Measurements from ENCODE around the gene TCERG1L. TPM values are rescaled to one million over a fixed set of nuclear protein-coding genes. Genes with fewer than 3 reads are reported as not detected.

The TCERG1L gene
- total RNA-seq, 1 experiment from 2014 or later = 1.5 TPM

DNA sequence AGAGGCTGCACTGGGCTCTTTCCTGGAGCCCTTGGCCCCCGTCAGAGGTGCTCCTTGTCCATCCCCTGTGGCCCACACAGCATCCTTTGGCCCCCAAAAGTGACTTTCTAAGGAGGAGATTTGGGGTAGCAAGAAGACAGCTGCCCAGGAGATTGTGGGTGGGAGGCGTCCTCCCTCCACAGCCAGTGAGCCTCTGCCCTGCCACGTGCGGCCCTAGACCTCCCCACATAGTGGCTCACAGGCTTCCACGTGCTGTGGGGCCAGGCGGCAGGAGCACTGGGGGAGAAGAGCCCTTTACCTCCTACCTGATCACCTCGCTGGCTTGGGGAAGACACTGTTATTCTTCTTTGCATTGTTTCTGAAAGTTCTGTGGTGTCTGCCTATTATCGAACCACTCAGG is 178.8 kb downstream of the TCERG1L start (continued):
- TF ChIP-seq, protein P1, sequence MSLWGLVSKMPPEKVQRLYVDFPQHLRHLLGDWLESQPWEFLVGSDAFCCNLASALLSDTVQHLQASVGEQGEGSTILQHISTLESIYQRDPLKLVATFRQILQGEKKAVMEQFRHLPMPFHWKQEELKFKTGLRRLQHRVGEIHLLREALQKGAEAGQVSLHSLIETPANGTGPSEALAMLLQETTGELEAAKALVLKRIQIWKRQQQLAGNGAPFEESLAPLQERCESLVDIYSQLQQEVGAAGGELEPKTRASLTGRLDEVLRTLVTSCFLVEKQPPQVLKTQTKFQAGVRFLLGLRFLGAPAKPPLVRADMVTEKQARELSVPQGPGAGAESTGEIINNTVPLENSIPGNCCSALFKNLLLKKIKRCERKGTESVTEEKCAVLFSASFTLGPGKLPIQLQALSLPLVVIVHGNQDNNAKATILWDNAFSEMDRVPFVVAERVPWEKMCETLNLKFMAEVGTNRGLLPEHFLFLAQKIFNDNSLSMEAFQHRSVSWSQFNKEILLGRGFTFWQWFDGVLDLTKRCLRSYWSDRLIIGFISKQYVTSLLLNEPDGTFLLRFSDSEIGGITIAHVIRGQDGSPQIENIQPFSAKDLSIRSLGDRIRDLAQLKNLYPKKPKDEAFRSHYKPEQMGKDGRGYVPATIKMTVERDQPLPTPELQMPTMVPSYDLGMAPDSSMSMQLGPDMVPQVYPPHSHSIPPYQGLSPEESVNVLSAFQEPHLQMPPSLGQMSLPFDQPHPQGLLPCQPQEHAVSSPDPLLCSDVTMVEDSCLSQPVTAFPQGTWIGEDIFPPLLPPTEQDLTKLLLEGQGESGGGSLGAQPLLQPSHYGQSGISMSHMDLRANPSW (CRISPR knock-in tag; conservative IDR thresholded peaks at IDR 0.05; ENCODE audit: low read depth) = no peak
- no peak for TF ChIP-seq OVOL2 (CRISPR knock-in tag; IDR thresholded peaks at IDR 0.05; ENCODE audit: borderline replicate concordance)

DNA sequence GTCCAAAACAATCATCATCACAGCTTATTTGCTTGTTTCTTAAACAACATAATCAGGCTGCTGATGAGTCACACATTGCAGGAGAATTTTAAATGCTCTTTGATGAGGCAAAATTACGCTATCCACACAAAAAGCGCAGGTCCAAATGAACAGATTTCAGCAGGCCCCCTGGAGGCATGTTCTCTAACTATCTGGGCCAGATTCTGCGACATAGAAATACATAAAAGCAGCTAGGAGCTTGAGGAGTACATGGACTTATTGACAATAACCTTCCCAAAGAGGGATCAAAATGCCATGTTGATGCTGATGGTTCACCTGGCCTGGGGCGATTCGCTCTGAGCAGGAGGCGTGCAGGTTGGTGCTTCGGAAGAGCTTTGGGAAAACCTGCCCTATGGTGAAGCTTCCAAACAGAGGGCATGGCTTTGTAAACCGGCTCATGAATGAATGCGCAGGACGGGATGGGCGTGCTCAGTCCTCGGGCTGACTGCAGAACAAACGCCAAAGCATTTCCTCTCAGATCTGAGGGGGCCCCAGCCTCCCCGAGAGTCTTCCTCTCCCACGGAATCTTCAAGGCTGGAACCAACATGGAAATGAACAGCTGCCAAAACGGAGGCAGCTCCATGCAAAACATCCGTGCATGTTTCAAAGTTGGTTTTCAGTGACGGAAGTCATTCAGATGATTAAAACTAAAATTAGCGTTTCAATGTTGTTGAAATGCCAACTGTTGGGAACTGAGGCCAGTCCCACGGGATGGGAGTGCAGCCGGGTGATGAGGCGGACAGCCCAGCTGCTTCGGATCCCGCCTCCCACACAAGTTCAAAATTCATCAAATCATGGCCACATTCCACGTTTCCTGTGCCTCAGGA is 179.6 kb downstream of the TCERG1L start:
- H3K27me3 Mint-ChIP-seq (ENCODE audit: low read depth) = peaks cover 7% of the 10 kb centered on the region

DNA sequence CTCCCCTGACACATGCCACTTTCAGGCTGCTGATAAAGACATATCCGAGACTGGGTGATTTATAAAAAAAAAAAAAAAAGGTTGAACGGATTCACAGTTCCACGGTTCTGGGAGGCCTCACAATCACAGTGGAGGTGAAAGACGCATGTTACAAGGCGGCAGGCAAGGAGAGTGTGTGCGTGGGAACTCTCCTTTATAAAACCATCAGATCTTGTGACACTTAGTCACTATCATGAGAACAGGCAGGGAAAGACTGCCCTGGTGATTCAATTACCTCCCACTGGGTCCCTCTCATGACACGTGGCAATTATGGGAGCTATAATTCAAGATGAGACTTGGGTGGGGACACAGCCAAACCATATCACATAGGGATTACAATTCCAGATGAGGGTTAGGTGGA is 181.5 kb downstream of the TCERG1L start:
- DNase-seq (ENCODE audit: low spot score) (no peak), ATAC-seq (no peak)
- ChIA-PET CTCF (no interaction called here), POLR2A (no interaction called here)
- Mint-ChIP-seq H3K27ac (no peak overlapping the region), H3K27me3 (ENCODE audit: low read depth) (peaks cover 7% of the 10 kb centered on the region), H3K36me3 (peaks cover 79% of the 10 kb centered on the region), H3K4me1 (peaks cover 8% of the 10 kb centered on the region), H3K4me3 (no peak overlapping the region), H3K9me3 (peaks cover 79% of the 10 kb centered on the region)
- TF ChIP-seq, protein P2, sequence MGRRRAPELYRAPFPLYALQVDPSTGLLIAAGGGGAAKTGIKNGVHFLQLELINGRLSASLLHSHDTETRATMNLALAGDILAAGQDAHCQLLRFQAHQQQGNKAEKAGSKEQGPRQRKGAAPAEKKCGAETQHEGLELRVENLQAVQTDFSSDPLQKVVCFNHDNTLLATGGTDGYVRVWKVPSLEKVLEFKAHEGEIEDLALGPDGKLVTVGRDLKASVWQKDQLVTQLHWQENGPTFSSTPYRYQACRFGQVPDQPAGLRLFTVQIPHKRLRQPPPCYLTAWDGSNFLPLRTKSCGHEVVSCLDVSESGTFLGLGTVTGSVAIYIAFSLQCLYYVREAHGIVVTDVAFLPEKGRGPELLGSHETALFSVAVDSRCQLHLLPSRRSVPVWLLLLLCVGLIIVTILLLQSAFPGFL (CRISPR knock-in tag; IDR thresholded peaks at IDR 0.05; ENCODE audit: borderline replicate concordance) = no peak
- TF ChIP-seq GTF2I (CRISPR knock-in tag; conservative IDR thresholded peaks at IDR 0.05) (no peak), SOX15 (CRISPR knock-in tag; IDR thresholded peaks at IDR 0.05) (no peak), ZNF423 (CRISPR knock-in tag; IDR thresholded peaks at IDR 0.05) (no peak)
- TF ChIP-seq, protein P3, sequence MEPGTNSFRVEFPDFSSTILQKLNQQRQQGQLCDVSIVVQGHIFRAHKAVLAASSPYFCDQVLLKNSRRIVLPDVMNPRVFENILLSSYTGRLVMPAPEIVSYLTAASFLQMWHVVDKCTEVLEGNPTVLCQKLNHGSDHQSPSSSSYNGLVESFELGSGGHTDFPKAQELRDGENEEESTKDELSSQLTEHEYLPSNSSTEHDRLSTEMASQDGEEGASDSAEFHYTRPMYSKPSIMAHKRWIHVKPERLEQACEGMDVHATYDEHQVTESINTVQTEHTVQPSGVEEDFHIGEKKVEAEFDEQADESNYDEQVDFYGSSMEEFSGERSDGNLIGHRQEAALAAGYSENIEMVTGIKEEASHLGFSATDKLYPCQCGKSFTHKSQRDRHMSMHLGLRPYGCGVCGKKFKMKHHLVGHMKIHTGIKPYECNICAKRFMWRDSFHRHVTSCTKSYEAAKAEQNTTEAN (CRISPR knock-in tag; IDR thresholded peaks at IDR 0.05) = no peak
- TF ChIP-seq, protein P4, sequence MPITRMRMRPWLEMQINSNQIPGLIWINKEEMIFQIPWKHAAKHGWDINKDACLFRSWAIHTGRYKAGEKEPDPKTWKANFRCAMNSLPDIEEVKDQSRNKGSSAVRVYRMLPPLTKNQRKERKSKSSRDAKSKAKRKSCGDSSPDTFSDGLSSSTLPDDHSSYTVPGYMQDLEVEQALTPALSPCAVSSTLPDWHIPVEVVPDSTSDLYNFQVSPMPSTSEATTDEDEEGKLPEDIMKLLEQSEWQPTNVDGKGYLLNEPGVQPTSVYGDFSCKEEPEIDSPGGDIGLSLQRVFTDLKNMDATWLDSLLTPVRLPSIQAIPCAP (CRISPR knock-in tag; IDR thresholded peaks at IDR 0.05) = no peak
- TF ChIP-seq, protein P5, sequence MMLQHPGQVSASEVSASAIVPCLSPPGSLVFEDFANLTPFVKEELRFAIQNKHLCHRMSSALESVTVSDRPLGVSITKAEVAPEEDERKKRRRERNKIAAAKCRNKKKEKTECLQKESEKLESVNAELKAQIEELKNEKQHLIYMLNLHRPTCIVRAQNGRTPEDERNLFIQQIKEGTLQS (CRISPR knock-in tag; conservative IDR thresholded peaks at IDR 0.05) = no peak
- TF ChIP-seq, protein P6, sequence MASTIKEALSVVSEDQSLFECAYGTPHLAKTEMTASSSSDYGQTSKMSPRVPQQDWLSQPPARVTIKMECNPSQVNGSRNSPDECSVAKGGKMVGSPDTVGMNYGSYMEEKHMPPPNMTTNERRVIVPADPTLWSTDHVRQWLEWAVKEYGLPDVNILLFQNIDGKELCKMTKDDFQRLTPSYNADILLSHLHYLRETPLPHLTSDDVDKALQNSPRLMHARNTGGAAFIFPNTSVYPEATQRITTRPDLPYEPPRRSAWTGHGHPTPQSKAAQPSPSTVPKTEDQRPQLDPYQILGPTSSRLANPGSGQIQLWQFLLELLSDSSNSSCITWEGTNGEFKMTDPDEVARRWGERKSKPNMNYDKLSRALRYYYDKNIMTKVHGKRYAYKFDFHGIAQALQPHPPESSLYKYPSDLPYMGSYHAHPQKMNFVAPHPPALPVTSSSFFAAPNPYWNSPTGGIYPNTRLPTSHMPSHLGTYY (CRISPR knock-in tag; IDR thresholded peaks at IDR 0.05) = no peak

More for the DNA sequence above, 179.6 kb downstream of the TCERG1L start:
- no peak for DNase-seq (ENCODE audit: low spot score)
- H3K9me3 Mint-ChIP-seq = peaks cover 73% of the 10 kb centered on the region
- H3K36me3 Mint-ChIP-seq = peaks cover 72% of the 10 kb centered on the region
- CTCF ChIA-PET = interaction anchor here (1.1 kb wide), 1 partner anchor 10 kb away, joined by 5 read pairs; no protein-coding TSS in a partner anchor
- ATAC-seq = no peak
- H3K27ac Mint-ChIP-seq = no peak overlapping the region
- peaks cover 4% of the 10 kb centered on the region for H3K4me1 Mint-ChIP-seq
- TF ChIP-seq, protein P7, sequence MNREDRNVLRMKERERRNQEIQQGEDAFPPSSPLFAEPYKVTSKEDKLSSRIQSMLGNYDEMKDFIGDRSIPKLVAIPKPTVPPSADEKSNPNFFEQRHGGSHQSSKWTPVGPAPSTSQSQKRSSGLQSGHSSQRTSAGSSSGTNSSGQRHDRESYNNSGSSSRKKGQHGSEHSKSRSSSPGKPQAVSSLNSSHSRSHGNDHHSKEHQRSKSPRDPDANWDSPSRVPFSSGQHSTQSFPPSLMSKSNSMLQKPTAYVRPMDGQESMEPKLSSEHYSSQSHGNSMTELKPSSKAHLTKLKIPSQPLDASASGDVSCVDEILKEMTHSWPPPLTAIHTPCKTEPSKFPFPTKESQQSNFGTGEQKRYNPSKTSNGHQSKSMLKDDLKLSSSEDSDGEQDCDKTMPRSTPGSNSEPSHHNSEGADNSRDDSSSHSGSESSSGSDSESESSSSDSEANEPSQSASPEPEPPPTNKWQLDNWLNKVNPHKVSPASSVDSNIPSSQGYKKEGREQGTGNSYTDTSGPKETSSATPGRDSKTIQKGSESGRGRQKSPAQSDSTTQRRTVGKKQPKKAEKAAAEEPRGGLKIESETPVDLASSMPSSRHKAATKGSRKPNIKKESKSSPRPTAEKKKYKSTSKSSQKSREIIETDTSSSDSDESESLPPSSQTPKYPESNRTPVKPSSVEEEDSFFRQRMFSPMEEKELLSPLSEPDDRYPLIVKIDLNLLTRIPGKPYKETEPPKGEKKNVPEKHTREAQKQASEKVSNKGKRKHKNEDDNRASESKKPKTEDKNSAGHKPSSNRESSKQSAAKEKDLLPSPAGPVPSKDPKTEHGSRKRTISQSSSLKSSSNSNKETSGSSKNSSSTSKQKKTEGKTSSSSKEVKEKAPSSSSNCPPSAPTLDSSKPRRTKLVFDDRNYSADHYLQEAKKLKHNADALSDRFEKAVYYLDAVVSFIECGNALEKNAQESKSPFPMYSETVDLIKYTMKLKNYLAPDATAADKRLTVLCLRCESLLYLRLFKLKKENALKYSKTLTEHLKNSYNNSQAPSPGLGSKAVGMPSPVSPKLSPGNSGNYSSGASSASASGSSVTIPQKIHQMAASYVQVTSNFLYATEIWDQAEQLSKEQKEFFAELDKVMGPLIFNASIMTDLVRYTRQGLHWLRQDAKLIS (CRISPR knock-in tag; IDR thresholded peaks at IDR 0.05; ENCODE audit: borderline replicate concordance) = no peak
- TF ChIP-seq NFYB (CRISPR knock-in tag; conservative IDR thresholded peaks at IDR 0.05; ENCODE audit: low read depth) = no peak
- POLR2A ChIA-PET = no interaction called here
- H3K4me3 Mint-ChIP-seq = no peak overlapping the region

Measured in WTC11 (cell line).